Gastrocnemius medialis (tissue), 4 donors: Measurements from ENCODE around the gene WDR89.

Source experiments
- POLR2A ChIP-seq, 2 donors: fragments of 450-650 bp; IDR thresholded peaks; one replicate each; pipeline ENCODE4 v1.6.1; 2017; ENCODE audit warnings: antibody characterized with exemption in 2 of 2, mild to moderate bottlenecking in 2 of 2, moderate library complexity in 2 of 2
- TF ChIP-seq, protein P1 (sequence below), 5 experiments: fragments of 450-650 bp in 3 of 5; fragments of 200-600 bp in 2 of 5; sonication (generic) in 2 of 5; IDR thresholded peaks in 4 of 5; conservative IDR thresholded peaks in 1 of 5; 1 replicate in 4 of 5; 2 replicates in 1 of 5; pipeline ENCODE4 v1.5.1; 2016 to 2019; ENCODE audit warnings: antibody characterized with exemption in 5 of 5, mild to moderate bottlenecking in 3 of 5, moderate library complexity in 3 of 5

DNA sequence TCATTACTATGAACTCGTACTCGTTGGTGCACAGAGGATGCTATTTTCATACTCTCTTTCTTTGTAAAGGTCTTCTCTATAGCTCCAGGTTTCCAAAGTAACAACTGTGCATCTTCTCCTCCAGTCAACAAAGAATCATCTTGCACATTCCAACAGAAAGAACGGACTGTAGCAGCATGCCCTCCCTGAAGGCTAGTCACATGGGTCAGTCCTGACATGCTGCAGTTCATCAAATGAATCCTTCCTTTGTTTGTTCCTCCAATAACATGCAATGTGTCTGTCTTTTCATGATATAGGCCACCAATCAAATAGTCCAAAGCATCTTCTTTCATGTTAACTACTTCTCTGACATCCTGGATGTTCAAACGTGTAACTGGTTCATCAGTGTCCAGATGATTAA is 42.9 kb downstream of the WDR89 start:
- TF ChIP-seq, protein P1, sequence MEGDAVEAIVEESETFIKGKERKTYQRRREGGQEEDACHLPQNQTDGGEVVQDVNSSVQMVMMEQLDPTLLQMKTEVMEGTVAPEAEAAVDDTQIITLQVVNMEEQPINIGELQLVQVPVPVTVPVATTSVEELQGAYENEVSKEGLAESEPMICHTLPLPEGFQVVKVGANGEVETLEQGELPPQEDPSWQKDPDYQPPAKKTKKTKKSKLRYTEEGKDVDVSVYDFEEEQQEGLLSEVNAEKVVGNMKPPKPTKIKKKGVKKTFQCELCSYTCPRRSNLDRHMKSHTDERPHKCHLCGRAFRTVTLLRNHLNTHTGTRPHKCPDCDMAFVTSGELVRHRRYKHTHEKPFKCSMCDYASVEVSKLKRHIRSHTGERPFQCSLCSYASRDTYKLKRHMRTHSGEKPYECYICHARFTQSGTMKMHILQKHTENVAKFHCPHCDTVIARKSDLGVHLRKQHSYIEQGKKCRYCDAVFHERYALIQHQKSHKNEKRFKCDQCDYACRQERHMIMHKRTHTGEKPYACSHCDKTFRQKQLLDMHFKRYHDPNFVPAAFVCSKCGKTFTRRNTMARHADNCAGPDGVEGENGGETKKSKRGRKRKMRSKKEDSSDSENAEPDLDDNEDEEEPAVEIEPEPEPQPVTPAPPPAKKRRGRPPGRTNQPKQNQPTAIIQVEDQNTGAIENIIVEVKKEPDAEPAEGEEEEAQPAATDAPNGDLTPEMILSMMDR (IDR thresholded peaks at IDR 0.05 in 4 of 5, conservative IDR thresholded peaks at IDR 0.05 in 1 of 5): no peak
- no peak for TF ChIP-seq POLR2A (IDR thresholded peaks at IDR 0.05)
